Sigmoid colon (tissue), 4 donors: ENCODE results near the gene PRXL2B.

Experiments
- POLR2A ChIP-seq, 2 donors: fragments of 450-650 bp; IDR thresholded peaks; one replicate each; pipeline ENCODE4 v1.6.1; 2016; ENCODE audit warnings: antibody characterized with exemption in 2 of 2, mild to moderate bottlenecking in 2 of 2, moderate library complexity in 2 of 2
- POLR2AphosphoS5 ChIP-seq, 4 donors: sonication (generic); formaldehyde crosslinking; IDR thresholded peaks; one replicate each; pipeline ENCODE4 v1.6.1; 2017; ENCODE audit warnings: antibody characterized with exemption in 4 of 4
- TF ChIP-seq, protein P1 (sequence below), 4 experiments: fragments of 450-650 bp in 3 of 4; fragments of 200-600 bp in 1 of 4; IDR thresholded peaks; one replicate each; pipeline ENCODE4 v1.5.1; 2016 to 2019; ENCODE audit warnings: antibody characterized with exemption in 4 of 4, mild to moderate bottlenecking in 3 of 4, moderate library complexity in 2 of 4

DNA sequence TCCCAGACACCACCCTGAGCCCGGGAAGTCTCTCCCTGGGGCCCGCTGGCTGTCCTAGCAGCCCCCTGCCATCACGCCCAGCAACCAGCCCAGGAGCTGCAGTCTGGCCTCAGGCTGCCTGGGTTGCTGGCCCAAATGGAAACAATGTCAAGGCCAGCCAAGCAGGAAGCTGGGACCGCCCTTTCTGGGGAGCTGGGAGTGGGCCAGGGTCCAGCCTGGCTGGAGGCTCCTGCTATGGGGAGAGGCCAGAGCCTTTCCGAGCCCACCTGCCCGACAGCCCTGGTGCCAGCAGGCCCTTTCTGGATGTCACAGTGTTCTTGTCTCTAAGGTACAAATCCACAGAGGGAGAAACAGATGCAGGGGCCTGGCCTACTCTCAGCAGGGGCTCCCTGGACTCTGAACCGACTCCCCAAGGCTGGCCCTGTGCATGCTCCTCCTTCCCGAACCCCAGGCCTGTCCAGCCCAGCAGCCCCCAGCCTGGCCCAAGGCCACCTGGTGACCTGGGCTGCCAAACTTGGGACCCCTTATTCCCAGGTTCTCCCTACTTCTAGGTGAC is 47.4 kb downstream of the PRXL2B start:
- TF ChIP-seq, protein P1, sequence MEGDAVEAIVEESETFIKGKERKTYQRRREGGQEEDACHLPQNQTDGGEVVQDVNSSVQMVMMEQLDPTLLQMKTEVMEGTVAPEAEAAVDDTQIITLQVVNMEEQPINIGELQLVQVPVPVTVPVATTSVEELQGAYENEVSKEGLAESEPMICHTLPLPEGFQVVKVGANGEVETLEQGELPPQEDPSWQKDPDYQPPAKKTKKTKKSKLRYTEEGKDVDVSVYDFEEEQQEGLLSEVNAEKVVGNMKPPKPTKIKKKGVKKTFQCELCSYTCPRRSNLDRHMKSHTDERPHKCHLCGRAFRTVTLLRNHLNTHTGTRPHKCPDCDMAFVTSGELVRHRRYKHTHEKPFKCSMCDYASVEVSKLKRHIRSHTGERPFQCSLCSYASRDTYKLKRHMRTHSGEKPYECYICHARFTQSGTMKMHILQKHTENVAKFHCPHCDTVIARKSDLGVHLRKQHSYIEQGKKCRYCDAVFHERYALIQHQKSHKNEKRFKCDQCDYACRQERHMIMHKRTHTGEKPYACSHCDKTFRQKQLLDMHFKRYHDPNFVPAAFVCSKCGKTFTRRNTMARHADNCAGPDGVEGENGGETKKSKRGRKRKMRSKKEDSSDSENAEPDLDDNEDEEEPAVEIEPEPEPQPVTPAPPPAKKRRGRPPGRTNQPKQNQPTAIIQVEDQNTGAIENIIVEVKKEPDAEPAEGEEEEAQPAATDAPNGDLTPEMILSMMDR (IDR thresholded peaks at IDR 0.05) = no peak
- TF ChIP-seq POLR2A (IDR thresholded peaks at IDR 0.05) (no peak), POLR2AphosphoS5 (IDR thresholded peaks at IDR 0.05) (no peak)
